Central memory CD4-positive, alpha-beta T cell (primary cell): ENCODE results near the gene ARPC5L.
"Not testable (repeated sequence)": the region's sequence is repeated elsewhere in the genome, so short reads cannot be mapped to it uniquely, and the experiment has no call there.

Experiments
- DNase-seq: peaks from one replicate; pipeline ENCODE4 v3.0.0; 2022
- total RNA-seq, 3 experiments: gene quantifications; one replicate each; lab custom pipeline; 2026; lab: John Stamatoyannopoulos, UW

Gene ARPC5L
- total RNA-seq = 31.8 to 108 (median 38.8) reads per million in 3 experiments

- DNase-seq = peak; percentile 94
These were observed at the start of gene ARPC5L, which contains the start of gene RPL35 for GRCh38 chr9:124861342-124862229. TSS of gene ARPC5L (plus strand) at chr9:124862130. CDS start at chr9:124869291, 7,161 bp downstream. TSS of gene RPL35 (minus strand) at chr9:124861957. CDS start at chr9:124861912, 45 bp downstream.

DNA sequence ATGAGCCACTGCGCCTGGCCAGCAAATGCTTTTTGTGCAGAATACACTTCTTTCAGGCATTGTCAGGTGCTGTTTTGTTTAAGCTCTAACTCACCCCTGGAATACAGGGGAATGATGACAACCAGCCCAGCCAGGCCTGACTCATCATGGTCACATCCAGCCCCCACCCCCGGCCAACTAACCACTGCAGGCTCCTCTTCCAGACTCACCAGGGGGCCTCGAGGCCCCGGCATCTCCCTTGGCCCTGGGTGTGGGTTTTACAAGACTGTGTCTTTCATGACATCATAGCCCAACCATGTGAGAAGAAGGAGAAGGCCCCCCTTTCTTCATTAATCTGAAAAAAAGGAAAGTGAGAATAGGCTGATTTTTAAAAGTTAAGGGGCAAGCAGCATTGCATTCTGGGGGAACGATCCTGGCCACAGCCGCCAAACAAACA lies 49.5 kb upstream of the ARPC5L start:
- DNase-seq = no peak

- no peak for DNase-seq
These were observed 48.9 kb upstream of the ARPC5L start for GRCh38 chr9:124813041-124813440.

GRCh38 chr9:124813501-124814163 lies 48.3 kb upstream of the ARPC5L start:
- no peak for DNase-seq

DNA sequence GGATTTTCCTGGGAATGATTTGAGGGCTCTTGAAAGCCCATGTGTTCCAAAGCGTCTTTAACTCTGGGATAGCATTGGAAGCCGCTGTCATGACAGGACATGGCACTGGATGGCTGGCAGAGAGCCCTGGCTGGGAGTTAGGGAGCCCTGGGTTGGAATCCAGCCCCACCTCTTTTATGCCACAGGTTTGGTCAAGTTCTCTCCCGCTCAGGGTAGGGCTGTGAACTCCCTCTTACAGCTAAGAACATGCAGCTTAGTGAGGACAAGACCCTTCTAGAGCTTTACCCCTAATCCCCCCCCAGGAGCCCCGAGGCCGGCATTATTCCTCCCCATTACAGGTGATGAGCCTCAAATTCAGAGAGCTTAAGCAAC lies 47.8 kb upstream of the ARPC5L start:
- DNase-seq = no peak

GRCh38 chr9:124815601-124816000 lies 46.3 kb upstream of the ARPC5L start:
- no peak for DNase-seq

DNA sequence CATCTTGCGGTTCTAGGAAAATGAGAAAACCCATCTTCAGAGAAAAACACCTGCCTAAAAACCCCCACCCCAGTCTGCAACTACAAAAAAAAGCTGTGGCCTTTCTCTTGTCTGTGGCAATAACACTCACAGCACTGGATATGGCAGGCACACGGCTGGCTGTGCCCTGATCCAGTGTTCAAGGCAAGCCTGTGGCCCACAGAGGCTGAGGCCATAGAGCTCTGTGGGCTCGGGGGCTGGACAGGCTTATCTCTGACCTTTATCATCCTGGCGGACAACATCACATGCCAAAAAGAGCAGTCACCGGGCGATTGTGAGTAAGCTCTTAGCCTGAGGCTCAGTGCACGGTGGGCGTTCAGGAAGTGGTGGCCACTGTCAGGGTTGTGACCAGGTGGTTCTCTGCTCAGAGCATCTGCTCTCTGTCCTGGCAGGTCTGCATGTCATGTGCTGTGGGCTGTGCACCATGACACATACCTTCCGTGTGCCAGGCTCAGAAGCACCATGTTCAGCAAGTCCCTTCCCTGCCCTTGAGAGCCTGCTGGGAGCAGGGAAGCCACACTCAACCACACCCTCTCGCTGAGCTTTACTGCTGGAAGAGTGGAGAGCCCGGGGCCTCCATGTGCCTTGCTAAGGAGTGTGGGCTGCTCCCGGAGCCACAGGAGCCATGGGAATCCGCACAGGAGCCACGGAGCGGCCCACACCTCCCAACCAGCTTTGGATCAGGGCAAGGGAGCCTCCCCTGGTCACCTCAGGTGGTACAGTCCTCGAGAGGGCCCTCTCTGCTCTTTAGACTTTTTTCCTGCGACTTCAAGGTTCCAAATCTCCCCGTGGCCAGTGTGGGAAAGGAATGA lies 43.3 kb upstream of the ARPC5L start:
- no peak for DNase-seq

DNA sequence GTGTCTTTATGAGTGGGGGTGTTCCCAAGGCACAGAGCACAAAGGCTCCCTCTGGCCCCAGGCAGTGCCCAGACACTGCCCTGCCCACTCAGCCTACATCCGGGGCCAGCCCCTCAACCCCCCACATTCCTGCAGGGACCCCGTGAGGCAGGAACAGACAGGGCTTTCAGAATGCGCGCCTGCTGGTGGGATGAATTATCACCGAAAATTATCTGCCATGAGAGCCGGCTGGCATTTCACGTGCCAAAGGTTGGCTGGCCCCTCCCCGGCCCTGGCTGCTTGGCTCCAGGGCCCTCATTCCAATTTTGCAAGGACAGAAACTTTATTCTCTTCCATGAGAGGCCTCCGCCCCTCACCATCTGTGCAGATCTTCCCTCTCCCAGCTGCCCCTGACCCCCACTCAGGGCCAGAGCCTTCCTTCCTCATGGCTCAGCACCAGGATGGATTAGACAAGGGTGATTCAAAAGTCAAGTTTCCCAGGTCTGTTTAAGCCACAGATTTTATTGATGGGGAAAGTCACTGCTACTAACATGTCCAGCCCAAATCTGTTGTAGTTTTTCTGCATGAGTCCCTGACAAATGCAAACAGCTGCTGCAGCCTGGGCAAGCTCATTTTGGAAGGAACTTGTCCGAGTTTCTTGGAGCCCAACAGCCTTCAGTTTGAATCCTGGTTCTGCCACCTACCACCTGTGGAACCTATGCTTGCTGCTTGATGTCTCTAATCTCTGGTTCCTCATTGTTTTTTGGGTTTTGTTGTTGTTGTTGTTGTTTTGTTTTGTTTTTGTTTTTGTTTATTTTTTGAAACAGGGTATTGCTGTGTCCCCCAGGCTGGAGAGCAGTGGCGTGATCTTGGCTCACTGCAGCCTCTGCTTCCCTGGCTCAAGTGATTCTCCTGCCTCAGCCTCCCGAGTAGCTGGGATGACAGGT lies 41.0 kb upstream of the ARPC5L start:
- no peak for DNase-seq

DNA sequence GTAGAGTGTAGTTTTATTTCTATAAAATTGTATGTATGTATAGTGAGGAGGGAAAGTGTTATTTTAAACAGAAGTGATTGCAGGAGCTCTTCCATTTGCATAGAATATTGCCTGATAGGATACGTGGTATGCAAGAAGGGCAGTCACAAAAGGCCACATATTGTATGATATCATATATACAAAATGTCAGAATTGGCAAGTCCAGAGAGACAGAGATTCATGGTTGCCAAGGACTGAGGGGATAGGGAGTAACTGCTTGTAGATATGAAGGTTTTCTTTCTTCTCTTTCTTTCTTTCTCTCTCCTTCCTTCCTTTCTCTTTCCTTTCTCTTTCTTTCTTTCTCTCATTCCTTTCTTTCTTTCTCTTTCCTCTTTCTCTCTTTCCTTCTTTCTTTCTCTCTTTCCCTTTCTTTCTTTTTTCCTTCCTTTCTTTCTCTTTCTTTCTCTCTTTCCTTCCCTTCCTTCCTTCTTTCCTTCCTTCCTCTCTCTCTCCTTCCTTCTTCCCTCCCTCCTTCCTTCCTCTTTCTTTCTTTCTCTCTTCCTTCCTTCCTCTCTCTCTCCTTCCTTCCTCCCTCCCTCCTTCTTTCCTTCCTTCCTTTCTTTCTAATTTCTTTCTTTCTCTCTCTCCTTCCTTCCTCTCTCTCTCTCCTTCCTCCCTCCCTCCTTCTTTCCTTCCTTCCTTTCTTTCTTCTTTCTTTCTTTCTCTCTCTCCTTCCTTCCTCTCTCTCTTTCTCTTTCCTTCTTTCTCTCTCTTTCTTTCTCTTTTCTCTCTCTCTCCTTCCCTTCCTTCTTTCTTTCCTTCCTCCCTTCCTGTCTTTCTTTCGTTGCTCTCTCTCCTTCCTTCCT lies 33.2 kb upstream of the ARPC5L start:
- DNase-seq = no peak

DNA sequence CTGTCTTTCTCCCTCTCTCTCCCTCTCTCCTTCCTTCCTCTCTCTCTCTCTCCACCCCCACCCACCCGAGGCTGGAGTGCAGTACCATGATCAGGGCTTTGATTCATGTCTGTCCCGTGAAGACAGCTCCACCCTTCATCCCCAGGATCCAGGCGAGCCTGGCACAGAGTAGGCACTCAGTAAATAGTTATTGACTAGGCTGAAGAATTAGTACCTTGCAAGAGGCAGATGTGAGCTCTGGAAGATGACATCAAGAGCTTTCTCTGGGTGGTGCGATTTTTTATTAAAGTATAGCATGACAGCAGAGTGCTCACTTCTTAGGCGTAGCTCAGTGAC lies 32.6 kb upstream of the ARPC5L start:
- DNase-seq = no peak

DNA sequence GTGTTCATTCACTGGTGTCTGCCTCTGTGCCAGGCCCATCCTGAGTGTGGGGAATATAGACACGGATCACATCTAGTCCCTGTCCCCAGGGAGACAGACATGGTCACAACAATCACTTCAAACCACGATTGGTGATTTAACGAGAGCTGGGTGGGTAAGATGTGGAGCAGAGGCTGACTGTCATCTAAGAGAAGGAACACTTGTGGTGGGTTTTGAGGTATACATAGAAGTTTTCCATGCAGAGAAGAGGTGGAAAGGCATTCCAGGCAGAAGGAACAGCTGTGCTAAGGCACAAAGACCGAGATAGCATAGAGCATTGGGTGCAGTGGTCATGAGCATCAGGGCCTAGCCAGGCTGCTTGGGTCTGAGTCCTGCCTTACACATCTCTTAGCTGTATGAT lies 31.3 kb upstream of the ARPC5L start:
- no peak for DNase-seq

DNA sequence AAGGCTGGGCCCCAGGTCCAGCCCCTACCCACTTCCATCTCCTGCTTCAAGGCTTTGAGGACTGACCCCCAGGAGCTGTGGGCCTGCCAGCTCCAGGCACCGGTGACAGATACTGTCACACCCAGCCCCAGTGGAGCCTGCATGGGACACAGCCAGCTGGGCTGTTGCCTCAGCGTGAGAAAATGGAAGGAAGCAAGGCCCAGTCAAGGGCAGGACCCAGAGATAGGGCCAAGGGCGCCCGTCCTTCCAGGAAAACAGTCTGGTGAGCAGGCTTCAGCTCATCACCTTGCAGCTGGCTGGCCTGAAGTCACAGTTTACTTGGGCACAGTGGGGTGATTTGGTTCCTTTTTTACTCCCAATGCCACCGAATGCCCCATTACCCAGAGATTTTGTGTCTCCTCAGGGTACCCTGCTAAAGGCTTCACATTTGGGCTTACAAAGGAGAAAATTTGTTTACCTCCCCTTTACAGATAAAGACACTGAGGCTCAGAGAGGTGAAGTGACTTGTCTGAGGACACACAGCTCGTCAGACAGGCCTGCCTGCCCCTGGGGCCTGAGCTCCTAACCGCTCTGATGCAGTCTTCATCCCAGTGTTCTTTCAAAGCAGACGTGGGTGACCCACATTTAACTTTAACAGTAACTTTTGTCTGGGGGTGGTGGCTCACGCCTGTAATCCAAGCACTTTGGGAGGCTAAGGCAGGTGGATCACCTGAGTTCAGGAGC lies 30.1 kb upstream of the ARPC5L start:
- no peak for DNase-seq

- no peak for DNase-seq
These were observed 27.3 kb upstream of the ARPC5L start for GRCh38 chr9:124834591-124834990.

DNA sequence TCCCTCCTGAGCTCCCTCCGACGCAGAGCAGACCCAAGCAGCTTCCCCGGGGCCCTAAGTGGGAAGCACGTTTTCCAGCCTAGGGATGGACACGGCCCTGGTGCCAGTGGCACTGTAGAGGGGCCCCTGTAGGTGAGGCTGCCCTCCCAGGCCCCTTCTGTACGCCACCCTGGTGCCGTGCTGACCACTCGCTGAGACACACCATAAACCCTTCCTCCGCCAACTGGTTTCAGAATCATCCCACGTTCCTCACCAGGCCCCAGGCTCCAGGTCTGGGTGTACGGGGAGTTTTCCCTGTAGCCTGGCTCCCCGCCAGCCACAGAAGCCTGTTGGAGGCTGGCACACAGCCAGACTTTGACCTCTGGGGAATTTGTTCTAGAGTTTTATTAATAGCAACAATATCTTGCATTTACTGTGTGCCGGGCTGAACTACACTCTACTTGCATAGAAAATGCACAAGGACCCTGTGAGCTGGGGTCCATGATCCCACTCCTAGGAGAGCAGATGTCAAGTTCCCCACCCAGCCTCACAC lies 26.8 kb upstream of the ARPC5L start:
- DNase-seq = no peak

GRCh38 chr9:124838132-124838531 lies 23.8 kb upstream of the ARPC5L start:
- not testable (repeated sequence) for DNase-seq

GRCh38 chr9:124838567-124839275 lies 23.2 kb upstream of the ARPC5L start:
- not testable (repeated sequence) for DNase-seq

- no peak for DNase-seq
These were observed 22.2 kb upstream of the ARPC5L start for GRCh38 chr9:124839612-124840299.

DNA sequence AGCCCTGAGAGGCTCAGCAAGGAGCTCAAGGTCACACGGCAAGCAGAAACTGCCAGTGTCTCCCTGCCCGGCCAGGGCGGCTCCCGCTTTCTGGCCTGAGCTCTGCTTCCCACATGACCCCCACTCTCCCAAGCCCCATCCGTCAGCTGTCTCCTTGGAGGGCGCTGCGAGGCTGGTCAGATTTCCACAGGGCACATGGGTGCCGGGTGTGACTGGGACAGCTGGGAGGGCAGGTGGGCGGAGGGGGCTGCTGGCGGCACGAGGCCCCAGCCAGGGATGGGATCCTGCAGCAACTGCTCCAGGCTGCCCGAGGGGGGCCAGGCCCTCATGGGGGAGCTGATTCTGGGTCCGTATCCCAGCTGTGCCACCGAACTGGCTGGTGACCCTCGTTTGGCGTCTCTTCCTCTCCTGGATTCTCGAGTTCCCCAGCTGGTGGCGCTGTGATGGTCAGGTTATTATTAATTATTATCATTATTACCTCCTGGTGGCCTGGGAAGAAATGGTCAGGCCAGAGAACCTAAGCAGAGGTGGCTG lies 21.6 kb upstream of the ARPC5L start:
- DNase-seq = no peak
